HL-60 (cell line): Measurements from ENCODE around the gene ELMO1.

Experiments used
- DNase-seq, 2 experiments: peaks; one replicate each; pipeline ENCODE4 v3.0.0-alpha.2; 2010 to 2020; ENCODE audit warnings: low read depth in 1 of 2, low spot score in 1 of 2
- H3K27ac ChIP-seq: fragments of 250-450 bp; sonication (Bioruptor Pico); replicated peaks from 2 replicates; pipeline ENCODE4 v1.5.1; 2020; ENCODE audit warnings: mild to moderate bottlenecking, moderate library complexity
- H3K27me3 ChIP-seq: fragments of 250-450 bp; sonication (Bioruptor Pico); 2 replicates; pipeline ENCODE4 v1.5.1; 2021; ENCODE audit warnings: mild to moderate bottlenecking, moderate library complexity; ENCODE audit not compliant: insufficient read depth, poor library complexity, severe bottlenecking
- H3K4me3 ChIP-seq: replicated peaks from 2 replicates; pipeline ENCODE4 v1.5.1; 2011; ENCODE audit warnings: mild to moderate bottlenecking, control low read depth, low read length; ENCODE audit not compliant: insufficient read depth
- GABPA ChIP-seq: IDR thresholded peaks from 2 replicates; pipeline ENCODE4 v1.6.1; 2012; ENCODE audit warnings: low read depth
- POLR2AphosphoS5 ChIP-seq: IDR thresholded peaks from 2 replicates; pipeline ENCODE4 v1.6.1; 2012; ENCODE audit warnings: low read depth
- SPI1 ChIP-seq: IDR thresholded peaks from 2 replicates; pipeline ENCODE4 v1.6.1; 2012; ENCODE audit warnings: low read depth, mild to moderate bottlenecking, borderline replicate concordance
- TF ChIP-seq, protein P1 (sequence below): IDR thresholded peaks from 2 replicates; pipeline ENCODE4 v1.6.1; 2012; ENCODE audit warnings: low read depth; ENCODE audit not compliant: insufficient replicate concordance
- TF ChIP-seq, protein P2 (sequence below): IDR thresholded peaks from one replicate; pipeline ENCODE4 v1.5.1; 2011; ENCODE audit warnings: low read length, control low read depth, inconsistent platforms; ENCODE audit not compliant: insufficient read depth

The ELMO1 gene

DNA sequence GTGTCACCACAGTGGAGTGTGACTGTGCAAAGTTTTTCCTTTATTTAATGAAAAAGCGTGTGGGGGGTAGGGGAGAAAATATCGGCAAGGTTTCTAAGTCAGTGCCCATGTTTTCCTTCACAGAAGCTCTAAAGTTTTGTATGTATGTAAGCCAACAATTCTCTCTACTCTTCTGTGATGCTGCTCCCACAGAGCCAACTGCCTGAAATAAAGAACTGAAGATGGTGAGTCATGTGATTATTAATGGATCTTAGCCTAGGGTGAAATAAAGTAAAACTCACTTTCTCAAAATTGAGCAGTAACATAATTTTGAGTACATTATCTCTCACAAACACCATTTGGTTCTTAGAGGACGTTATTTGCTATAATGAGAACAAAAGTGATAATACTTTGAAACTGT, 143.7 kb downstream of the ELMO1 start:
- TF ChIP-seq SPI1 (no peak), GABPA (no peak), POLR2AphosphoS5 (no peak)
- TF ChIP-seq, protein P1, sequence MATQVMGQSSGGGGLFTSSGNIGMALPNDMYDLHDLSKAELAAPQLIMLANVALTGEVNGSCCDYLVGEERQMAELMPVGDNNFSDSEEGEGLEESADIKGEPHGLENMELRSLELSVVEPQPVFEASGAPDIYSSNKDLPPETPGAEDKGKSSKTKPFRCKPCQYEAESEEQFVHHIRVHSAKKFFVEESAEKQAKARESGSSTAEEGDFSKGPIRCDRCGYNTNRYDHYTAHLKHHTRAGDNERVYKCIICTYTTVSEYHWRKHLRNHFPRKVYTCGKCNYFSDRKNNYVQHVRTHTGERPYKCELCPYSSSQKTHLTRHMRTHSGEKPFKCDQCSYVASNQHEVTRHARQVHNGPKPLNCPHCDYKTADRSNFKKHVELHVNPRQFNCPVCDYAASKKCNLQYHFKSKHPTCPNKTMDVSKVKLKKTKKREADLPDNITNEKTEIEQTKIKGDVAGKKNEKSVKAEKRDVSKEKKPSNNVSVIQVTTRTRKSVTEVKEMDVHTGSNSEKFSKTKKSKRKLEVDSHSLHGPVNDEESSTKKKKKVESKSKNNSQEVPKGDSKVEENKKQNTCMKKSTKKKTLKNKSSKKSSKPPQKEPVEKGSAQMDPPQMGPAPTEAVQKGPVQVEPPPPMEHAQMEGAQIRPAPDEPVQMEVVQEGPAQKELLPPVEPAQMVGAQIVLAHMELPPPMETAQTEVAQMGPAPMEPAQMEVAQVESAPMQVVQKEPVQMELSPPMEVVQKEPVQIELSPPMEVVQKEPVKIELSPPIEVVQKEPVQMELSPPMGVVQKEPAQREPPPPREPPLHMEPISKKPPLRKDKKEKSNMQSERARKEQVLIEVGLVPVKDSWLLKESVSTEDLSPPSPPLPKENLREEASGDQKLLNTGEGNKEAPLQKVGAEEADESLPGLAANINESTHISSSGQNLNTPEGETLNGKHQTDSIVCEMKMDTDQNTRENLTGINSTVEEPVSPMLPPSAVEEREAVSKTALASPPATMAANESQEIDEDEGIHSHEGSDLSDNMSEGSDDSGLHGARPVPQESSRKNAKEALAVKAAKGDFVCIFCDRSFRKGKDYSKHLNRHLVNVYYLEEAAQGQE = no peak
- TF ChIP-seq, protein P2, sequence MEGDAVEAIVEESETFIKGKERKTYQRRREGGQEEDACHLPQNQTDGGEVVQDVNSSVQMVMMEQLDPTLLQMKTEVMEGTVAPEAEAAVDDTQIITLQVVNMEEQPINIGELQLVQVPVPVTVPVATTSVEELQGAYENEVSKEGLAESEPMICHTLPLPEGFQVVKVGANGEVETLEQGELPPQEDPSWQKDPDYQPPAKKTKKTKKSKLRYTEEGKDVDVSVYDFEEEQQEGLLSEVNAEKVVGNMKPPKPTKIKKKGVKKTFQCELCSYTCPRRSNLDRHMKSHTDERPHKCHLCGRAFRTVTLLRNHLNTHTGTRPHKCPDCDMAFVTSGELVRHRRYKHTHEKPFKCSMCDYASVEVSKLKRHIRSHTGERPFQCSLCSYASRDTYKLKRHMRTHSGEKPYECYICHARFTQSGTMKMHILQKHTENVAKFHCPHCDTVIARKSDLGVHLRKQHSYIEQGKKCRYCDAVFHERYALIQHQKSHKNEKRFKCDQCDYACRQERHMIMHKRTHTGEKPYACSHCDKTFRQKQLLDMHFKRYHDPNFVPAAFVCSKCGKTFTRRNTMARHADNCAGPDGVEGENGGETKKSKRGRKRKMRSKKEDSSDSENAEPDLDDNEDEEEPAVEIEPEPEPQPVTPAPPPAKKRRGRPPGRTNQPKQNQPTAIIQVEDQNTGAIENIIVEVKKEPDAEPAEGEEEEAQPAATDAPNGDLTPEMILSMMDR = no peak
- no peak overlapping the region for H3K27ac ChIP-seq
- DNase-seq = no peak
- no peak overlapping the region for H3K4me3 ChIP-seq
- H3K27me3 ChIP-seq = no peaks in the 10 kb centered on the region

DNA sequence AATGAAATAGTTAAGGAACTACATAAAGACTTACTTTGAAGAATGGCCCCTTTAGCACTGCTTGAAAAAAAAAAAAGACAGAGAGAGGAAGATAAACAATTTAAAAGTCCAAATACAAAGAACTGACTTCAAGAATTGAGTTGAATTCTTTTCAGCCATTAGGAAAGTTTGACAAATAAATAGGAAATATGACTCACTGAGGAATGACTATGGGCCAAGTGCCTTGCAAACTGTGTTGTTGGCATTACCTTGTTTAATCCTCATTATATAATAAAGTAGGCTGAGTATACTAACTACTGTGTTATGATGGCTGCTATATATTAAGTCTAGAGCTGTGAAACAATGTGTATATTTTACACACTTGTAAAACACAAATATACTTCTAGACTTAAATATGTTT, 151.1 kb downstream of the ELMO1 start:
- TF ChIP-seq POLR2AphosphoS5 = no peak
- no peak for TF ChIP-seq SPI1
- TF ChIP-seq, protein P1 = no peak
- TF ChIP-seq GABPA = no peak
- TF ChIP-seq, protein P2 = no peak
- DNase-seq = no peak
- no peak overlapping the region for H3K27ac ChIP-seq
- H3K4me3 ChIP-seq = no peak overlapping the region
- no peaks in the 10 kb centered on the region for H3K27me3 ChIP-seq

DNA sequence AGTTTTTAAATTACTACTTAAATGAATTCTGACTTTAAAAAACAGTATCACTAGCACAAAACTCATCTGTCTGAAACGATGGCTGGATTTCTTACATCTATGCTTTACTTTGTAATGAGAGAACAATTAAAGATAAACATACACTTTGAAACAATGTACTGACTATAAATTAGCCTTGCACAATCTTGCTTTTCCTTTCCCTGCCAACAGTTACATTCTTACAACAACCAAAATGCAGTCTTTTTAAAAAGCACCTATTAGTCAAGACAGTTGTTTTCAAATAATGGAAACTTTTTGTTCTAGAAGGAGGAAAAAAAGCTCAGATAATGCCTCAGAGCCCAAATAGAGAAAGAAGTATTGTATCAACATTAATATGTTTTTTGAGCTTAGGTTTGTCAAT, 153.3 kb downstream of the ELMO1 start:
- Histone ChIP-seq H3K4me3 (no peak overlapping the region), H3K27me3 (no peaks in the 10 kb centered on the region), H3K27ac (no peak overlapping the region)
- TF ChIP-seq, protein P1 = no peak
- TF ChIP-seq POLR2AphosphoS5 (no peak), GABPA (no peak), SPI1 (no peak)
- TF ChIP-seq, protein P2 = no peak
- no peak for DNase-seq
